Neural cell (in vitro differentiated cells): Measurements from ENCODE around the gene C15orf40. TPM values are rescaled to one million over a fixed set of nuclear protein-coding genes. Genes with fewer than 3 reads are reported as not detected.

Source experiments
- H2AFZ ChIP-seq: fragments of 200-600, 300-800 bp; sonication (generic), shearing (Covaris generic); 2 replicates; pipeline ENCODE4 v1.6.0; 2014; ENCODE audit warnings: low read depth, mild to moderate bottlenecking, antibody characterized with exemption, low read length, moderate library complexity
- H3F3A ChIP-seq: fragments of 200-600 bp; shearing (Covaris generic); 2 replicates; pipeline ENCODE4 v1.6.1; 2016; ENCODE audit warnings: mild to moderate bottlenecking, moderate library complexity, mixed read lengths, antibody characterized with exemption, low read length; ENCODE audit not compliant: insufficient read depth, poor library complexity, severe bottlenecking
- H3K27ac ChIP-seq: fragments of 200-600, 300-800 bp; sonication (generic), shearing (Covaris generic); 2 replicates; pipeline ENCODE4 v1.5.1; 2014; ENCODE audit warnings: mild to moderate bottlenecking, low read length, moderate library complexity
- H3K27me3 ChIP-seq: fragments of 300-800, 200-600 bp; sonication (generic), shearing (Covaris generic); 2 replicates; pipeline ENCODE4 v1.6.0; 2014; ENCODE audit warnings: mild to moderate bottlenecking, low read depth, low read length, moderate library complexity; ENCODE audit not compliant: insufficient read depth
- H3K36me3 ChIP-seq: fragments of 300-800, 200-600 bp; sonication (generic), shearing (Covaris generic); 2 replicates; pipeline ENCODE4 v1.5.1; 2014; ENCODE audit warnings: mild to moderate bottlenecking, antibody characterized with exemption, low read length, moderate library complexity; ENCODE audit not compliant: insufficient read depth
- H3K4me2 ChIP-seq: fragments of 300-800, 200-600 bp; sonication (generic), shearing (Covaris generic); 2 replicates; pipeline ENCODE4 v1.6.0; 2014; ENCODE audit warnings: mild to moderate bottlenecking, low read length
- H3K4me3 ChIP-seq: fragments of 300-800, 200-600 bp; sonication (generic), shearing (Covaris generic); 2 replicates; pipeline ENCODE4 v1.5.1; 2014; ENCODE audit warnings: mild to moderate bottlenecking, low read length, moderate library complexity
- H3K79me2 ChIP-seq: fragments of 200-600 bp; shearing (Covaris generic); replicated peaks from 2 replicates; pipeline ENCODE4 v1.6.0; 2014; ENCODE audit warnings: mild to moderate bottlenecking, low read length, moderate library complexity; ENCODE audit not compliant: insufficient read depth
- H3K9ac ChIP-seq: fragments of 300-800, 200-600 bp; sonication (generic), shearing (Covaris generic); 2 replicates; pipeline ENCODE4 v1.6.1; 2016; ENCODE audit warnings: mild to moderate bottlenecking, low read length, mixed read lengths
- H3K9me2 ChIP-seq: fragments of 200-600 bp; shearing (Covaris generic); 2 replicates; pipeline ENCODE4 v1.6.1; 2016; ENCODE audit warnings: mild to moderate bottlenecking, low read length, mixed read lengths; ENCODE audit not compliant: insufficient read depth
- H3K9me3 ChIP-seq: fragments of 200-600, 300-800 bp; sonication (generic), shearing (Covaris generic); 2 replicates; pipeline ENCODE4 v1.6.1; 2016; ENCODE audit warnings: mild to moderate bottlenecking, mixed run types, low read length, moderate library complexity, mixed read lengths
- H4K20me1 ChIP-seq: fragments of 200-600 bp; shearing (Covaris generic); 2 replicates; pipeline ENCODE4 v1.6.1; 2016; ENCODE audit warnings: mild to moderate bottlenecking, mixed run types; ENCODE audit not compliant: insufficient read depth
- EP300 ChIP-seq: fragments of 450-650 bp; conservative IDR thresholded peaks from 2 replicates; pipeline ENCODE4 v1.6.1; 2014; ENCODE audit warnings: antibody characterized with exemption, mild to moderate bottlenecking, moderate library complexity; ENCODE audit not compliant: poor library complexity, severe bottlenecking
- EZH2 ChIP-seq: fragments of 200-600, 300-800 bp; shearing (Covaris generic), sonication (generic); IDR thresholded peaks from 2 replicates; pipeline ENCODE4 v1.6.1; 2014; ENCODE audit warnings: antibody characterized with exemption, low read length, borderline replicate concordance, mild to moderate bottlenecking; ENCODE audit not compliant: insufficient read depth, poor library complexity, severe bottlenecking
- MXI1 ChIP-seq: fragments of 450-650 bp; conservative IDR thresholded peaks from 2 replicates; pipeline ENCODE4 v1.6.1; 2014; ENCODE audit warnings: antibody characterized with exemption, mild to moderate bottlenecking; ENCODE audit not compliant: poor library complexity, severe bottlenecking
- POLR2AphosphoS5 ChIP-seq: IDR thresholded peaks from 2 replicates; pipeline ENCODE4 v1.6.1; 2012
- RAD21 ChIP-seq: fragments of 450-650 bp; conservative IDR thresholded peaks from 2 replicates; pipeline ENCODE4 v1.6.1; 2014; ENCODE audit warnings: antibody characterized with exemption, mild to moderate bottlenecking, moderate library complexity
- SMC3 ChIP-seq: fragments of 450-650 bp; conservative IDR thresholded peaks from 2 replicates; pipeline ENCODE4 v1.6.1; 2014; ENCODE audit warnings: antibody characterized with exemption, mild to moderate bottlenecking, moderate library complexity; ENCODE audit not compliant: poor library complexity
- TAF1 ChIP-seq: IDR thresholded peaks from 2 replicates; pipeline ENCODE4 v1.6.1; 2012; ENCODE audit warnings: low read depth
- polyA plus RNA-seq: library from polyadenylated mRNA; depleted of rRNA; stranded (reverse); fragments of >200 nt; gene quantifications from 2 replicates; pipeline ENCODE4 v1.2.3, GENCODE V29; 2014
- TF ChIP-seq, protein P1 (sequence below): IDR thresholded peaks from 2 replicates; pipeline ENCODE4 v1.6.1; 2012; ENCODE audit warnings: borderline replicate concordance
- TF ChIP-seq, protein P2 (sequence below): fragments of 450-650 bp; IDR thresholded peaks from 2 replicates; pipeline ENCODE4 v1.5.1; 2014; ENCODE audit warnings: antibody characterized with exemption, mild to moderate bottlenecking, moderate library complexity; ENCODE audit not compliant: poor library complexity, severe bottlenecking

C15orf40 gene
- polyA plus RNA-seq, 1 donor from 2014 or later = 17.2 TPM

DNA sequence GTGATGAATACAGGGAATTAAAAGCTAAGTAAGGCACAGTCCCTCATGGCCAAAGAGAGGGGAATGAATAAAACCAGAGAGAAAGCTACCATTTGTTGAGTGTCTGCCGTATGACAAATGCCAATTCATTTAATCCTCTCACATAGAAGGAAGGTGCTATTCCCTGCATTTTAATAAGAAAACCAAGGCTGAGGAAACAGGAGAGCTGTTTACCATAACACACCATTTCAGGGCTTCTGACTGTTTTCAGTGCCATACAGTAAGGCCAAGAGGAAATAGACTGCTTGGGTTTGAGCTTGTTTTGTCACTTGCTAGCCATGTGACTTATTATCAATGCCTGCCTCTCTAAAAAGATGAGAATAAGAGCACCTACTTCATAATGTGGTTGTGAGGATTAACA lies 45.6 kb upstream of the C15orf40 start:
- no peaks in the 10 kb centered on the region for H3K9me3 ChIP-seq
- H3K9me2 ChIP-seq = no peaks in the 10 kb centered on the region
- H3F3A ChIP-seq = no peaks in the 10 kb centered on the region
- H3K27ac ChIP-seq = no peak overlapping the region
- H3K36me3 ChIP-seq = no peaks in the 10 kb centered on the region
- H3K9ac ChIP-seq = no peak overlapping the region
- TF ChIP-seq RAD21 (no peak), POLR2AphosphoS5 (no peak), SMC3 (no peak), EP300 (no peak), MXI1 (no peak), TAF1 (no peak), EZH2 (no peak)
- TF ChIP-seq, protein P1, sequence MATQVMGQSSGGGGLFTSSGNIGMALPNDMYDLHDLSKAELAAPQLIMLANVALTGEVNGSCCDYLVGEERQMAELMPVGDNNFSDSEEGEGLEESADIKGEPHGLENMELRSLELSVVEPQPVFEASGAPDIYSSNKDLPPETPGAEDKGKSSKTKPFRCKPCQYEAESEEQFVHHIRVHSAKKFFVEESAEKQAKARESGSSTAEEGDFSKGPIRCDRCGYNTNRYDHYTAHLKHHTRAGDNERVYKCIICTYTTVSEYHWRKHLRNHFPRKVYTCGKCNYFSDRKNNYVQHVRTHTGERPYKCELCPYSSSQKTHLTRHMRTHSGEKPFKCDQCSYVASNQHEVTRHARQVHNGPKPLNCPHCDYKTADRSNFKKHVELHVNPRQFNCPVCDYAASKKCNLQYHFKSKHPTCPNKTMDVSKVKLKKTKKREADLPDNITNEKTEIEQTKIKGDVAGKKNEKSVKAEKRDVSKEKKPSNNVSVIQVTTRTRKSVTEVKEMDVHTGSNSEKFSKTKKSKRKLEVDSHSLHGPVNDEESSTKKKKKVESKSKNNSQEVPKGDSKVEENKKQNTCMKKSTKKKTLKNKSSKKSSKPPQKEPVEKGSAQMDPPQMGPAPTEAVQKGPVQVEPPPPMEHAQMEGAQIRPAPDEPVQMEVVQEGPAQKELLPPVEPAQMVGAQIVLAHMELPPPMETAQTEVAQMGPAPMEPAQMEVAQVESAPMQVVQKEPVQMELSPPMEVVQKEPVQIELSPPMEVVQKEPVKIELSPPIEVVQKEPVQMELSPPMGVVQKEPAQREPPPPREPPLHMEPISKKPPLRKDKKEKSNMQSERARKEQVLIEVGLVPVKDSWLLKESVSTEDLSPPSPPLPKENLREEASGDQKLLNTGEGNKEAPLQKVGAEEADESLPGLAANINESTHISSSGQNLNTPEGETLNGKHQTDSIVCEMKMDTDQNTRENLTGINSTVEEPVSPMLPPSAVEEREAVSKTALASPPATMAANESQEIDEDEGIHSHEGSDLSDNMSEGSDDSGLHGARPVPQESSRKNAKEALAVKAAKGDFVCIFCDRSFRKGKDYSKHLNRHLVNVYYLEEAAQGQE = no peak
- TF ChIP-seq, protein P2, sequence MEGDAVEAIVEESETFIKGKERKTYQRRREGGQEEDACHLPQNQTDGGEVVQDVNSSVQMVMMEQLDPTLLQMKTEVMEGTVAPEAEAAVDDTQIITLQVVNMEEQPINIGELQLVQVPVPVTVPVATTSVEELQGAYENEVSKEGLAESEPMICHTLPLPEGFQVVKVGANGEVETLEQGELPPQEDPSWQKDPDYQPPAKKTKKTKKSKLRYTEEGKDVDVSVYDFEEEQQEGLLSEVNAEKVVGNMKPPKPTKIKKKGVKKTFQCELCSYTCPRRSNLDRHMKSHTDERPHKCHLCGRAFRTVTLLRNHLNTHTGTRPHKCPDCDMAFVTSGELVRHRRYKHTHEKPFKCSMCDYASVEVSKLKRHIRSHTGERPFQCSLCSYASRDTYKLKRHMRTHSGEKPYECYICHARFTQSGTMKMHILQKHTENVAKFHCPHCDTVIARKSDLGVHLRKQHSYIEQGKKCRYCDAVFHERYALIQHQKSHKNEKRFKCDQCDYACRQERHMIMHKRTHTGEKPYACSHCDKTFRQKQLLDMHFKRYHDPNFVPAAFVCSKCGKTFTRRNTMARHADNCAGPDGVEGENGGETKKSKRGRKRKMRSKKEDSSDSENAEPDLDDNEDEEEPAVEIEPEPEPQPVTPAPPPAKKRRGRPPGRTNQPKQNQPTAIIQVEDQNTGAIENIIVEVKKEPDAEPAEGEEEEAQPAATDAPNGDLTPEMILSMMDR = no peak
- peaks cover 30% of the 10 kb centered on the region for H3K79me2 ChIP-seq
- H2AFZ ChIP-seq = no peak overlapping the region
- H3K4me2 ChIP-seq = no peak overlapping the region
- no peak overlapping the region for H3K4me3 ChIP-seq
- H3K27me3 ChIP-seq = no peaks in the 10 kb centered on the region
- no peaks in the 10 kb centered on the region for H4K20me1 ChIP-seq

DNA sequence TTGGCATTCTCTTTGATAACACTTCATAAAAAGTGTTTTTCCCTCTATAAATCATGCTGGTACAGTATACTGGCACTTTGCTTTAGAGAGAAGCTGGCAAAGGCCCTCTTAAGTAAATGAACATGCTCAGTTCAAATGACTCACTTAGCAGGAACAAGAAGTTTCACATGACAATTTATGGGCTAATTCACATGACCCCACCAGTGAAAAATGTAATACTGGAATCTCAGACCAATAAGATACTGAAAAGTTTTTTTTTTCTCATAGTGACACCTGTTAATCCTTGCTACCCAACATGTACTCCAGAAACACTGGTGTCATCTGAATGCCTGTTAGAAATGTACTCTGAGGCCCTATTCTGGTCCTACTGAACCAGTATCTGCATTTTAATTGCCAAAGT lies 41.7 kb upstream of the C15orf40 start:
- no peak overlapping the region for H2AFZ ChIP-seq
- H3K79me2 ChIP-seq = peaks cover 12% of the 10 kb centered on the region
- H3K27me3 ChIP-seq = no peaks in the 10 kb centered on the region
- TF ChIP-seq MXI1 (no peak), POLR2AphosphoS5 (no peak), EP300 (no peak)
- TF ChIP-seq, protein P1 = no peak
- H3K4me3 ChIP-seq = no peak overlapping the region
- no peaks in the 10 kb centered on the region for H4K20me1 ChIP-seq
- no peaks in the 10 kb centered on the region for H3K9me2 ChIP-seq
- no peak overlapping the region for H3K4me2 ChIP-seq
- H3K36me3 ChIP-seq = peaks cover 12% of the 10 kb centered on the region
- H3K9ac ChIP-seq = no peak overlapping the region
- H3F3A ChIP-seq = no peaks in the 10 kb centered on the region
- H3K27ac ChIP-seq = no peak overlapping the region
- H3K9me3 ChIP-seq = no peaks in the 10 kb centered on the region
